ENCODE measurements around the gene LY6G6D.

LY6G6D gene

GRCh38 chr6:31742894-31743293 lies 27.7 kb downstream of the LY6G6D start:
- Histone ChIP-seq H3K79me2 (ENCODE audit: control insufficient read depth, low read length) (peaks cover 26% of the 10 kb centered on the region), H3K27me3 (ENCODE audit: control insufficient read depth, low read length) (no peaks in the 10 kb centered on the region), H3K9me3 (ENCODE audit: control insufficient read depth, insufficient read depth, low read length) (no peaks in the 10 kb centered on the region), H3K4me3 (ENCODE audit: low read length) (no peak overlapping the region), H3K36me3 (ENCODE audit: control insufficient read depth, low read length) (peaks cover 63% of the 10 kb centered on the region), H3K4me1 (ENCODE audit: control insufficient read depth, low read length) (peaks cover 45% of the 10 kb centered on the region), H3F3A (ENCODE audit: control insufficient read depth, insufficient read depth) (peaks cover 16% of the 10 kb centered on the region), H3K4me2 (ENCODE audit: low read length) (no peak overlapping the region), H4K20me1 (ENCODE audit: control insufficient read depth, insufficient read depth, low read depth, low read length) (no peaks in the 10 kb centered on the region), H3K27ac (ENCODE audit: low read depth, low read length) (no peak overlapping the region), H3K9me2 (replicated peaks; ENCODE audit: control insufficient read depth, low read length) (no peaks in the 10 kb centered on the region)
- no peak for TF ChIP-seq CTCF (IDR thresholded peaks at IDR 0.05; ENCODE audit: low read depth, low read length, poor library complexity, severe bottlenecking)
- no peak for TF ChIP-seq EZH2phosphoT487 (IDR thresholded peaks at IDR 0.05; ENCODE audit: borderline replicate concordance, low read length)

- no peak for TF ChIP-seq EZH2phosphoT487 (IDR thresholded peaks at IDR 0.05; ENCODE audit: borderline replicate concordance, low read length)
- no peak for TF ChIP-seq CTCF (IDR thresholded peaks at IDR 0.05; ENCODE audit: low read depth, low read length, poor library complexity, severe bottlenecking)
- Histone ChIP-seq H3K9me3 (ENCODE audit: control insufficient read depth, insufficient read depth, low read length) (no peaks in the 10 kb centered on the region), H3K36me3 (ENCODE audit: control insufficient read depth, low read length) (peaks cover 66% of the 10 kb centered on the region), H3K79me2 (ENCODE audit: control insufficient read depth, low read length) (peaks cover 26% of the 10 kb centered on the region), H3K4me1 (ENCODE audit: control insufficient read depth, low read length) (peaks cover 30% of the 10 kb centered on the region), H3K4me3 (ENCODE audit: low read length) (no peak overlapping the region), H3K27ac (ENCODE audit: low read depth, low read length) (no peak overlapping the region), H3K4me2 (ENCODE audit: low read length) (no peak overlapping the region), H3K27me3 (ENCODE audit: control insufficient read depth, low read length) (no peaks in the 10 kb centered on the region), H3K9me2 (replicated peaks; ENCODE audit: control insufficient read depth, low read length) (no peaks in the 10 kb centered on the region), H4K20me1 (ENCODE audit: control insufficient read depth, insufficient read depth, low read depth, low read length) (no peaks in the 10 kb centered on the region), H3F3A (ENCODE audit: control insufficient read depth, insufficient read depth) (0 out of 2 replicates have a peak, but pooled peaks cover 5% of the 10 kb centered on the region)
Measured at GRCh38 chr6:31744422-31744821, 29.3 kb downstream of the LY6G6D start.

- peaks cover 10% of the 10 kb centered on the region for H3F3A ChIP-seq (ENCODE audit: control insufficient read depth, insufficient read depth)
- H3K9me3 ChIP-seq (ENCODE audit: control insufficient read depth, insufficient read depth, low read length), result no peaks in the 10 kb centered on the region
- H3K27me3 ChIP-seq (ENCODE audit: control insufficient read depth, low read length), result no peaks in the 10 kb centered on the region
- 0 out of 2 replicates have a peak, but pooled peaks cover 1% of the 10 kb centered on the region for H3K4me1 ChIP-seq (ENCODE audit: control insufficient read depth, low read length)
- no peak overlapping the region for H3K4me3 ChIP-seq (ENCODE audit: low read length)
- H3K79me2 ChIP-seq (ENCODE audit: control insufficient read depth, low read length), result no peaks in the 10 kb centered on the region
- no peak overlapping the region for H3K4me2 ChIP-seq (ENCODE audit: low read length)
- H4K20me1 ChIP-seq (ENCODE audit: control insufficient read depth, insufficient read depth, low read depth, low read length), result no peaks in the 10 kb centered on the region
- TF ChIP-seq EZH2phosphoT487 (IDR thresholded peaks at IDR 0.05; ENCODE audit: borderline replicate concordance, low read length) (no peak), CTCF (IDR thresholded peaks at IDR 0.05; ENCODE audit: low read depth, low read length, poor library complexity, severe bottlenecking) (no peak)
- H3K9me2 ChIP-seq (replicated peaks; ENCODE audit: control insufficient read depth, low read length), result no peaks in the 10 kb centered on the region
- H3K27ac ChIP-seq (ENCODE audit: low read depth, low read length), result no peak overlapping the region
- H3K36me3 ChIP-seq (ENCODE audit: control insufficient read depth, low read length), result peaks cover 36% of the 10 kb centered on the region
Measured at GRCh38 chr6:31749301-31750036, 34.3 kb downstream of the LY6G6D start.
